ENCODE data around the gene UNC5A. TPM values are rescaled to one million over a fixed set of nuclear protein-coding genes. Genes with fewer than 3 reads are reported as not detected.

Gene UNC5A
- total RNA-seq, 1 experiment from 2014 or later, result 0.07 TPM

DNA sequence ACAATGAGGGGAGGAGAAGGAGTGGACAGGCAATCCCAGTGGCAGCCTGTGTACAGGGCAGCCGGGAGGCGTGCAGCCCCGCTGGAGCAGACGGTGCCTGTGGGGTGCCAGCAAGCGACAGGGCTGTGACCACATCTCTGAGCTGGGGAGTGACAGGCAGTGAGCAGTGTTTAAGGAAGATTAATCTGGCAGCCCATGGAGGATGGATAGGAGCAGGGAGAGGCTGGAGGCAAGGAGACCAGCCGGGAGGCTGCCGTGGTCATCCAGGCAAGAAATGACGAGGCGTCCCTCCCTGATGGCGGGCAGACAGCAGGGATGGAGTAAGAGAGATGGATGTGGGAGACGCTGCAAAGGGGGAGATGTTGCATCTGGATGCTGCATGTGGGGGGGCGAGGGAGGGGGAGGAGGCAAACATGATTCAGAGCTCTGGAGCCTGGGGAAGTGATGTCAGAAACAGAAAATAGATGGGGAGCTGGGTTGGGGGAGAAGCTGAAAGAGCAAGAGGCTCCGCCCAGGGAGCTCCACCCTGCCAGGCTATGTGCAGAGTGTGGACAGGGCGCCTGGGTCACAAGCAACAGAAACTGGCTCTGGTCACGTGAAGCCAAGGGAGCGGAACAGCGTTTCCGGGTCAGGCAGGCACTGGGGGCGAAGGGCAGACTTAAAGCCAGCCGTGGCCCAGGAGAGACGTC, 12.6 kb downstream of the UNC5A start:
- Histone ChIP-seq H3K36me3 (ENCODE audit: low read depth, low read length) (no peaks in the 10 kb centered on the region), H2AFZ (ENCODE audit: low read length) (no peak overlapping the region), H3K4me3 (ENCODE audit: low read length) (0 out of 2 replicates have a peak overlapping the region, but pooled peaks have one; percentile 9), H3K27me3 (ENCODE audit: low read length) (no peaks in the 10 kb centered on the region), H3K9me2 (replicated peaks; ENCODE audit: low read length) (no peaks in the 10 kb centered on the region), H3K27ac (ENCODE audit: low read length) (peak overlapping the region; percentile 84), H3K4me2 (ENCODE audit: low read length) (peak overlapping the region; percentile 80), H3K4me1 (ENCODE audit: insufficient read depth, low read length) (peaks cover 24% of the 10 kb centered on the region), H3F3A (ENCODE audit: low read length, unreplicated experiment) (no peaks in the 10 kb centered on the region), H3K9me3 (ENCODE audit: low read length) (no peaks in the 10 kb centered on the region), H3K79me2 (ENCODE audit: low read length) (no peaks in the 10 kb centered on the region), H3K9ac (ENCODE audit: low read length) (peak overlapping the region; percentile 62), H4K20me1 (ENCODE audit: low read length) (no peaks in the 10 kb centered on the region)
- CTCF ChIA-PET, result no interaction called here
- no TSS peak for BruUV-seq (replicated peaks)
- peak; percentile 30 for ATAC-seq
- TF ChIP-seq, protein P1, sequence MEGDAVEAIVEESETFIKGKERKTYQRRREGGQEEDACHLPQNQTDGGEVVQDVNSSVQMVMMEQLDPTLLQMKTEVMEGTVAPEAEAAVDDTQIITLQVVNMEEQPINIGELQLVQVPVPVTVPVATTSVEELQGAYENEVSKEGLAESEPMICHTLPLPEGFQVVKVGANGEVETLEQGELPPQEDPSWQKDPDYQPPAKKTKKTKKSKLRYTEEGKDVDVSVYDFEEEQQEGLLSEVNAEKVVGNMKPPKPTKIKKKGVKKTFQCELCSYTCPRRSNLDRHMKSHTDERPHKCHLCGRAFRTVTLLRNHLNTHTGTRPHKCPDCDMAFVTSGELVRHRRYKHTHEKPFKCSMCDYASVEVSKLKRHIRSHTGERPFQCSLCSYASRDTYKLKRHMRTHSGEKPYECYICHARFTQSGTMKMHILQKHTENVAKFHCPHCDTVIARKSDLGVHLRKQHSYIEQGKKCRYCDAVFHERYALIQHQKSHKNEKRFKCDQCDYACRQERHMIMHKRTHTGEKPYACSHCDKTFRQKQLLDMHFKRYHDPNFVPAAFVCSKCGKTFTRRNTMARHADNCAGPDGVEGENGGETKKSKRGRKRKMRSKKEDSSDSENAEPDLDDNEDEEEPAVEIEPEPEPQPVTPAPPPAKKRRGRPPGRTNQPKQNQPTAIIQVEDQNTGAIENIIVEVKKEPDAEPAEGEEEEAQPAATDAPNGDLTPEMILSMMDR (conservative IDR thresholded peaks at IDR 0.05; ENCODE audit: low read depth, low read length), result no peak
- TF ChIP-seq EZH2phosphoT487 (IDR thresholded peaks at IDR 0.05; ENCODE audit: borderline replicate concordance, low read length) (no peak), EZH2 (IDR thresholded peaks at IDR 0.05; ENCODE audit: low read length, unreplicated experiment) (no peak)
- DNase-seq, result peak; percentile 38
- intact Hi-C loops (cut with micrococcal nuclease), result no loop called here
- POLR2A ChIA-PET (ENCODE audit: unreplicated experiment), result no interaction called here

DNA sequence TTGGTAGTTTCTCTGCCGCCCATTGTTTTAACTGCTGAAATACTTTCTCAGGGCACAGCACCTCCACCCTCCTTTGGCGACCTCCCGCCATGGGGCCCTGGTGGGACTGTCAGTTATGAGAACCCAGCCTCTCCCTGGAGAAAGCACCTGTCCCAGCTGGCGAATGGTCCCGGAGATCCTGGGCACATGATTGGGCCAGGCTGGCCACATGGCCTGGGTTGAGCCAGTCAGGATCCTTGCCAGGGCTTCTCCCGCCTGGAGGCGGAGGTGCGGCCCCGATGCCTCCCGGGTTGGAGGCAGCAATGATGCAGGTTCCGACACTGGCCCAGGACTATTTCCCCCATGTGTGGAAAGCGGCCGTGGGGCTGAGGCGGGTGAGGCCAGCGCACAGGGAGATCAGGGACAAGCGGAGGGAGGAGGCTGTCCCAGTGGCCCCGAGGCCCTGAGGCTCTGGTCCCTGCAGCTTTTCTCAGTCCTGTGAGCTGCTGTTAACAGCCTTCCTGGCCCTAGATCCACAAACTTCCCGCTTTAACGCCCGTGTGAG, 13.6 kb downstream of the UNC5A start:
- Histone ChIP-seq H3K27me3 (ENCODE audit: low read length) (no peaks in the 10 kb centered on the region), H3K9ac (ENCODE audit: low read length) (no peak overlapping the region), H3K4me3 (ENCODE audit: low read length) (no peak overlapping the region), H3F3A (ENCODE audit: low read length, unreplicated experiment) (no peaks in the 10 kb centered on the region), H3K4me2 (ENCODE audit: low read length) (no peak overlapping the region), H2AFZ (ENCODE audit: low read length) (no peak overlapping the region), H3K9me2 (replicated peaks; ENCODE audit: low read length) (no peaks in the 10 kb centered on the region), H3K36me3 (ENCODE audit: low read depth, low read length) (no peaks in the 10 kb centered on the region), H3K79me2 (ENCODE audit: low read length) (no peaks in the 10 kb centered on the region), H3K4me1 (ENCODE audit: insufficient read depth, low read length) (peaks cover 24% of the 10 kb centered on the region), H3K27ac (ENCODE audit: low read length) (no peak overlapping the region), H3K9me3 (ENCODE audit: low read length) (no peaks in the 10 kb centered on the region), H4K20me1 (ENCODE audit: low read length) (no peaks in the 10 kb centered on the region)
- DNase-seq, result no peak
- ChIA-PET POLR2A (ENCODE audit: unreplicated experiment) (interaction anchor here (0.5 kb wide), 1 partner anchor 73 kb away, joined by 3 read pairs; no protein-coding TSS in a partner anchor), CTCF (interaction anchor here (0.5 kb wide), 1 partner anchor 73 kb away, joined by 3 read pairs; no protein-coding TSS in a partner anchor)
- no peak for ATAC-seq
- intact Hi-C loops (cut with micrococcal nuclease), result no loop called here
- TF ChIP-seq EZH2 (IDR thresholded peaks at IDR 0.05; ENCODE audit: low read length, unreplicated experiment), result no peak
- TF ChIP-seq, protein P1 (conservative IDR thresholded peaks at IDR 0.05; ENCODE audit: low read depth, low read length), result no peak
- TF ChIP-seq EZH2phosphoT487 (IDR thresholded peaks at IDR 0.05; ENCODE audit: borderline replicate concordance, low read length), result no peak
- BruUV-seq (replicated peaks), result no TSS peak

DNA sequence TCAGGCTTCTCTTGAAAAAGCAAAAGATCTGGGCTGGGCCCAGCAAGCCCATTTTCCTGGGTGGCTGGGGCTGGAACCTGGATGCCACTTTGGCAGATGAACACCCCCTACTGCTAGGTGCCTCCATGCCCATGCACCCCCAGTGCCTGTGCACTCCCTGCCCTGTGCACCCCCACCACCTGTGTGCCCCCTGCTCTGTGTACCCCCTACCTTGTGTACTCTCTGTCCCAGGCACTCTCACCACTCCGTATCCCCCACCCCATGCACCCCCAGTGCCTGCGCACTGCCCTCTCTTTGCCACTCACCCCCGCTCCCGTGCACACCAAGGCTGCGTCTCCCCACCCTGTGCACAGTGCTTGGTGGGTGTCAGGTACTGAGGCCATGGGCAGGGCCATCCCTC, 14.2 kb downstream of the UNC5A start:
- POLR2A ChIA-PET (ENCODE audit: unreplicated experiment), result no interaction called here
- H3K9me3 ChIP-seq (ENCODE audit: low read length), result no peaks in the 10 kb centered on the region
- H2AFZ ChIP-seq (ENCODE audit: low read length), result no peak overlapping the region
- H4K20me1 ChIP-seq (ENCODE audit: low read length), result no peaks in the 10 kb centered on the region
- no peaks in the 10 kb centered on the region for H3K9me2 ChIP-seq (replicated peaks; ENCODE audit: low read length)
- H3F3A ChIP-seq (ENCODE audit: low read length, unreplicated experiment), result no peaks in the 10 kb centered on the region
- H3K4me2 ChIP-seq (ENCODE audit: low read length), result no peak overlapping the region
- H3K27ac ChIP-seq (ENCODE audit: low read length), result no peak overlapping the region
- intact Hi-C loops (cut with micrococcal nuclease), result no loop called here
- CTCF ChIA-PET, result no interaction called here
- peaks cover 24% of the 10 kb centered on the region for H3K4me1 ChIP-seq (ENCODE audit: insufficient read depth, low read length)
- H3K27me3 ChIP-seq (ENCODE audit: low read length), result no peaks in the 10 kb centered on the region
- TF ChIP-seq, protein P1 (conservative IDR thresholded peaks at IDR 0.05; ENCODE audit: low read depth, low read length), result no peak
- TF ChIP-seq EZH2 (IDR thresholded peaks at IDR 0.05; ENCODE audit: low read length, unreplicated experiment) (no peak), EZH2phosphoT487 (IDR thresholded peaks at IDR 0.05; ENCODE audit: borderline replicate concordance, low read length) (no peak)
- H3K79me2 ChIP-seq (ENCODE audit: low read length), result no peaks in the 10 kb centered on the region
- DNase-seq, result no peak
- H3K9ac ChIP-seq (ENCODE audit: low read length), result no peak overlapping the region
- no peak overlapping the region for H3K4me3 ChIP-seq (ENCODE audit: low read length)
- H3K36me3 ChIP-seq (ENCODE audit: low read depth, low read length), result no peaks in the 10 kb centered on the region
- no TSS peak for BruUV-seq (replicated peaks)
- ATAC-seq, result no peak

Data from PC-3 (cell line).